HCT116 (cell line): Measurements from ENCODE around the gene EDN1. TPM values are rescaled to one million over a fixed set of nuclear protein-coding genes. Genes with fewer than 3 reads are reported as not detected.

Experiments used
- ATAC-seq: fragments of 200-7000 bp; cut with Tn5 transposase; 2 replicates; pipeline ENCODE4 v1.9.1; 2020; ENCODE audit warnings: mild to moderate bottlenecking, moderate library complexity
- BruUV-seq: library from RNA; stranded (reverse); fragments of 400-500 nt; replicated peaks from 2 replicates; lab custom pipeline; 2021; lab: Mats Ljungman, UMichigan
- CTCF ChIA-PET: fragments of 300-600 bp; sonication (Branson Sonifier 250); formaldehyde crosslinking; loops from one replicate; lab custom pipeline; 2021; ENCODE audit warnings: antibody characterized with exemption; lab: Charles Lee
- POLR2A ChIA-PET: fragments of 300-600, 350-600 bp; sonication (Branson Sonifier 250); formaldehyde crosslinking; loops from one replicate; lab custom pipeline; 2021; ENCODE audit warnings: antibody characterized with exemption; lab: Charles Lee
- RAD21 ChIA-PET, 2 experiments: fragments of 300-600 bp; sonication (Branson Sonifier 250); formaldehyde crosslinking; loops; one replicate each; lab custom pipeline; 2023; ENCODE audit warnings: low total read pairs in 2 of 2; ENCODE audit not compliant: uncharacterized antibody in 2 of 2, unreplicated experiment in 2 of 2, low non-redundant PET in 1 of 2; lab: Charles Lee
- DNase-seq: peaks from one replicate; pipeline ENCODE4 v3.0.0-alpha.2; 2010; ENCODE audit warnings: low read depth, low spot score
- H2AFZ ChIP-seq: fragments of 200-600 bp; shearing (Covaris generic), sonication (generic); 2 replicates; pipeline ENCODE4 v1.6.1; 2017; ENCODE audit warnings: low read depth, mixed run types, mixed read lengths, antibody characterized with exemption, low read length; ENCODE audit not compliant: poor library complexity, severe bottlenecking
- H3K27ac ChIP-seq: 2 replicates; pipeline ENCODE4 v1.5.1; 2012; ENCODE audit warnings: low read depth, low read length
- H3K27me3 ChIP-seq: fragments of 200-600 bp; sonication (generic); 2 replicates; pipeline ENCODE4 v1.6.1; 2016; ENCODE audit warnings: mixed run types, low read length, mixed read lengths; ENCODE audit not compliant: insufficient read depth
- H3K36me3 ChIP-seq, 2 experiments: fragments of 200-500 bp in 1 of 2; fragments of 200-600 bp in 1 of 2; sonication (Bioruptor generic) in 1 of 2; sonication (generic) in 1 of 2; 2 replicates each; pipeline versions ENCODE4 v1.5.1 to v1.6.1; 2014 to 2016; ENCODE audit warnings: low read length in 2 of 2, inconsistent platforms in 1 of 2, mixed read lengths in 1 of 2, mixed run types in 1 of 2; ENCODE audit not compliant: insufficient read depth in 2 of 2, control insufficient read depth in 1 of 2
- H3K4me1 ChIP-seq, 2 experiments: fragments of 200-600 bp in 1 of 2; sonication (generic) in 1 of 2; 2 replicates each; pipeline versions ENCODE4 v1.5.1 to v1.6.1; 2012 to 2017; ENCODE audit warnings: low read length in 2 of 2, inconsistent platforms in 1 of 2, mild to moderate bottlenecking in 1 of 2, mixed read lengths in 1 of 2, mixed run types in 1 of 2, moderate library complexity in 1 of 2; ENCODE audit not compliant: insufficient read depth in 2 of 2, control insufficient read depth in 1 of 2
- H3K4me2 ChIP-seq: fragments of 200-600 bp; sonication (generic); 2 replicates; pipeline ENCODE4 v1.6.1; 2017; ENCODE audit warnings: mixed run types, low read length, mixed read lengths
- H3K4me3 ChIP-seq, 2 experiments: fragments of 200-600 bp in 1 of 2; sonication (generic) in 1 of 2; replicated peaks in 1 of 2; 2 replicates each; pipeline ENCODE4 v1.5.1; 2011 to 2016; ENCODE audit warnings: low read length in 2 of 2, control low read depth in 1 of 2, low read depth in 1 of 2, mild to moderate bottlenecking in 1 of 2, mixed read lengths in 1 of 2, mixed run types in 1 of 2
- H3K79me2 ChIP-seq: fragments of 200-600 bp; sonication (generic); 2 replicates; pipeline ENCODE4 v1.6.1; 2017; ENCODE audit warnings: mild to moderate bottlenecking, mixed run types, low read length, moderate library complexity, mixed read lengths; ENCODE audit not compliant: insufficient read depth
- H3K9ac ChIP-seq: fragments of 200-600 bp; sonication (generic); 2 replicates; pipeline ENCODE4 v1.6.1; 2016; ENCODE audit warnings: low read length, mixed read lengths
- H3K9me2 ChIP-seq: fragments of 200-600 bp; sonication (generic), shearing (Covaris generic); 2 replicates; pipeline ENCODE4 v1.6.1; 2017; ENCODE audit warnings: mixed run types, mild to moderate bottlenecking, moderate library complexity; ENCODE audit not compliant: insufficient read depth
- H3K9me3 ChIP-seq, 2 experiments: fragments of 200-500 bp in 1 of 2; fragments of 200-600 bp in 1 of 2; sonication (Bioruptor generic) in 1 of 2; sonication (generic) in 1 of 2; 2 replicates each; pipeline ENCODE4 v1.6.1; 2014 to 2017; ENCODE audit warnings: low read length in 2 of 2, mixed read lengths in 2 of 2, inconsistent platforms in 1 of 2, low read depth in 1 of 2, mild to moderate bottlenecking in 1 of 2, mixed run types in 1 of 2, moderate library complexity in 1 of 2; ENCODE audit not compliant: control insufficient read depth in 1 of 2, insufficient read depth in 1 of 2
- H4K20me1 ChIP-seq: fragments of 200-600 bp; sonication (generic), shearing (Covaris generic); 2 replicates; pipeline ENCODE4 v1.6.1; 2017; ENCODE audit warnings: mixed run types, mild to moderate bottlenecking, moderate library complexity; ENCODE audit not compliant: insufficient read depth
- CEBPB ChIP-seq: IDR thresholded peaks from 2 replicates; pipeline ENCODE4 v1.6.1; 2012; ENCODE audit warnings: low read depth
- ELF1 ChIP-seq: IDR thresholded peaks from 2 replicates; pipeline ENCODE4 v1.6.1; 2012; ENCODE audit warnings: low read depth, borderline replicate concordance
- EZH2 ChIP-seq: fragments of 200-600 bp; sonication (generic); IDR thresholded peaks from 2 replicates; pipeline ENCODE4 v1.6.1; 2017; ENCODE audit warnings: antibody characterized with exemption, mixed run types
- RAD21 ChIP-seq: IDR thresholded peaks from 2 replicates; pipeline ENCODE4 v1.6.1; 2012; ENCODE audit warnings: low read depth, mild to moderate bottlenecking
- SIN3A ChIP-seq: IDR thresholded peaks from 2 replicates; pipeline ENCODE4 v1.6.1; 2012; ENCODE audit warnings: low read depth
- SP1 ChIP-seq: IDR thresholded peaks from 2 replicates; pipeline ENCODE4 v1.6.1; 2012; ENCODE audit warnings: low read depth
- TCF7L2 ChIP-seq: IDR thresholded peaks from 2 replicates; pipeline ENCODE4 v1.7.0; 2011; ENCODE audit warnings: borderline replicate concordance, inconsistent platforms; ENCODE audit not compliant: insufficient read depth, insufficient read length; ENCODE audit errors: extremely low read depth
- YY1 ChIP-seq: IDR thresholded peaks from 2 replicates; pipeline ENCODE4 v1.6.1; 2011; ENCODE audit warnings: low read length, low read depth, moderate library complexity, mild to moderate bottlenecking; ENCODE audit not compliant: insufficient replicate concordance; ENCODE audit errors: extremely low read depth
- ZFX ChIP-seq: fragments of 450-650 bp; IDR thresholded peaks from 2 replicates; pipeline ENCODE4 v1.6.1; 2017
- ZNF274 ChIP-seq: fragments of 200-500 bp; sonication (Bioruptor generic); IDR thresholded peaks from 2 replicates; pipeline ENCODE4 v1.6.1; 2014; ENCODE audit warnings: mild to moderate bottlenecking, low read depth, low read length, inconsistent platforms
- intact Hi-C: fragments of 100-400 bp; cut with micrococcal nuclease; formaldehyde crosslinking; loops from 2 replicates; pipeline ENCODE4 v1.10.0; 2022
- total RNA-seq: library from RNA; stranded (reverse); gene quantifications from one replicate; pipeline ENCODE4 v1.2.1, GENCODE V29; 2021; ENCODE audit not compliant: unreplicated experiment
- TF ChIP-seq, protein P1 (sequence below): IDR thresholded peaks from 2 replicates; pipeline ENCODE4 v1.6.1; 2012

The EDN1 gene
- total RNA-seq, 1 experiment from 2014 or later: 0.22 TPM

DNA sequence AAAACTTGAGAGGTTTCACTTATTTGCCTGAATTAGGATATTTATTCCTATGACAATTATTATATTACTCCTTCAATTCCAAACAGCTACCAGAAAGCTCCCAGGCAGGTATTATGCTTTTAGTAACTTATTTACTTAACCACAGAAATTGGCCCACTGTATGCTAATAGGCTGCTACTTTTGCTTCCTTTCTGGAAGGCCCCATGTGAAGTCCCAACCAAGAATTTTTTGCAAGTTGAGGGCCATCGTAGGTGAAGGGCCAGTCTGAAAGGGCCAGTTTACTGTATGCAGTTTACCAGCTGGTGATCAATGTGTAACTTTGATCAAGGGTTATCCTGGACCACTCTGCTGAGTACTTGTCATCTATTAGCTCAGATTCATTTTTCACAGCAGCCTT is 45.0 kb downstream of the EDN1 start:
- H3K9me2 ChIP-seq: no peaks in the 10 kb centered on the region
- BruUV-seq: no TSS peak
- no peaks in the 10 kb centered on the region for H3K79me2 ChIP-seq
- no peak for DNase-seq
- no peaks in the 10 kb centered on the region for H4K20me1 ChIP-seq
- H3K27me3 ChIP-seq: no peaks in the 10 kb centered on the region
- peaks cover 0 to 11% of the 10 kb centered on the region in 2 experiments; a peak in 1 of 4 replicates for H3K4me1 ChIP-seq
- TF ChIP-seq ELF1: no peak
- TF ChIP-seq, protein P1, sequence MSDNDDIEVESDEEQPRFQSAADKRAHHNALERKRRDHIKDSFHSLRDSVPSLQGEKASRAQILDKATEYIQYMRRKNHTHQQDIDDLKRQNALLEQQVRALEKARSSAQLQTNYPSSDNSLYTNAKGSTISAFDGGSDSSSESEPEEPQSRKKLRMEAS: no peak
- no peak for TF ChIP-seq TCF7L2
- TF ChIP-seq SIN3A: no peak
- TF ChIP-seq CEBPB: no peak
- no peak for TF ChIP-seq YY1
- no peak for TF ChIP-seq RAD21
- TF ChIP-seq, all 23 proteins: peak for 0
- H3K9me3 ChIP-seq: no peaks in the 10 kb centered on the region
- H3K27ac ChIP-seq: no peak overlapping the region
- no peaks in the 10 kb centered on the region for H3K36me3 ChIP-seq
- no peak overlapping the region for H3K9ac ChIP-seq
- intact Hi-C loops: no loop called here
- no peak overlapping the region for H3K4me2 ChIP-seq
- no peak for ATAC-seq
- no peak overlapping the region for H3K4me3 ChIP-seq
- no peak overlapping the region for H2AFZ ChIP-seq
- RAD21 ChIA-PET: no interaction called here
- POLR2A ChIA-PET: interaction anchor here (1.7 kb wide), 1 partner anchor 11 kb away, joined by 6 read pairs; no protein-coding TSS in a partner anchor
- CTCF ChIA-PET: no interaction called here

DNA sequence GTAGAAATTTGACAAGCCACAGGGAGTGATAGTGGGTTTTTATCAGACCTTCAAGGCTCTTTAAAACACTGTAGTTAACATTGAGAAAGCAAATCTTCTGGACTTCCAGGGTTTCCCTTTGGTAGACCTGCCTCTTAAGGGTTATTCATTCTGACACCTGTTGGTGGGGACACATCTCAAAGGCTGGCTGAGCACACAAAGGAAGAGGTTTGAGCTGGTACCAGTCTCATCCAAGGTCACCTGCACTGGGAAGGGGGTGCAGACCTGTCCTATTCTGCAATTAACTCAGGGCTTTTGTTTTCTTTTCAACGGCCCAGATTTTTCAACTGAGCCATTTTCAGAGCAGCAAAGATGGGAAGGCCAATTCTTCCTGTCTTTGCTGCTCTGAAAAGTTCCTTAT is 45.6 kb downstream of the EDN1 start:
- no peak overlapping the region for H3K4me3 ChIP-seq
- ChIA-PET RAD21 (no interaction called here), POLR2A (interaction anchor here (1.7 kb wide), 1 partner anchor 11 kb away, joined by 6 read pairs; no protein-coding TSS in a partner anchor), CTCF (no interaction called here)
- no peaks in the 10 kb centered on the region for H3K36me3 ChIP-seq
- no peaks in the 10 kb centered on the region for H3K9me2 ChIP-seq
- no peaks in the 10 kb centered on the region for H3K27me3 ChIP-seq
- no peak overlapping the region for H2AFZ ChIP-seq
- no peaks in the 10 kb centered on the region for H3K9me3 ChIP-seq
- no peak for DNase-seq
- ATAC-seq: no peak
- H3K4me2 ChIP-seq: no peak overlapping the region
- TF ChIP-seq, protein P1: no peak
- TF ChIP-seq SIN3A (no peak), ZFX (no peak), SP1 (no peak), YY1 (no peak), ZNF274 (no peak), ELF1 (no peak), EZH2 (no peak)
- H3K79me2 ChIP-seq: no peaks in the 10 kb centered on the region
- H4K20me1 ChIP-seq: no peaks in the 10 kb centered on the region
- no peak overlapping the region for H3K9ac ChIP-seq
- intact Hi-C loops: no loop called here
- peaks cover 0 to 12% of the 10 kb centered on the region in 2 experiments; a peak in 1 of 4 replicates for H3K4me1 ChIP-seq
- no peak overlapping the region for H3K27ac ChIP-seq
- no TSS peak for BruUV-seq
